Right atrium auricular region (tissue), 2 donors: ENCODE measurements around the gene GOLGA8O. TPM values are rescaled to one million over a fixed set of nuclear protein-coding genes. Genes with fewer than 3 reads are reported as not detected.
A peak's percentile ranks its signal among the peaks of the same experiment; 100 is the strongest.
"Not testable (repeated sequence)": the region's sequence is repeated elsewhere in the genome, so short reads cannot be mapped to it uniquely, and the experiment has no call there.

Source experiments
- DNase-seq: peaks from one replicate; pipeline ENCODE4 v3.0.0-alpha.2; 2019; ENCODE audit warnings: low spot score
- H3K27ac ChIP-seq, 2 donors: fragments of 200-600 bp; sonication (generic); 1 replicate in 1 of 2; 2 replicates in 1 of 2; pipeline ENCODE4 v1.5.1; 2016 to 2019
- H3K27me3 ChIP-seq, 2 donors: fragments of 200-600 bp; sonication (generic); one replicate each; pipeline versions ENCODE4 v1.5.1 to v1.6.0; 2017 to 2019
- H3K36me3 ChIP-seq: fragments of 200-600 bp; sonication (generic); one replicate; pipeline ENCODE4 v1.5.1; 2016
- H3K4me1 ChIP-seq, 2 donors: fragments of 200-600 bp; sonication (generic); one replicate each; pipeline versions ENCODE4 v1.5.1 to v1.6.0; 2017 to 2019
- H3K4me3 ChIP-seq, 2 donors: fragments of 200-600 bp; sonication (generic); 1 replicate in 1 of 2; 2 replicates in 1 of 2; pipeline ENCODE4 v1.5.1; 2017 to 2019; ENCODE audit warnings: mild to moderate bottlenecking in 1 of 2, moderate library complexity in 1 of 2
- H3K9me3 ChIP-seq, 2 donors: fragments of 200-600 bp; sonication (generic); one replicate each; pipeline ENCODE4 v1.5.1; 2019
- CTCF ChIP-seq, 2 donors: fragments of 200-600 bp; sonication (generic); IDR thresholded peaks; one replicate each; pipeline ENCODE4 v1.5.1; 2019; ENCODE audit warnings: antibody characterized with exemption in 2 of 2
- total RNA-seq, 2 donors: library from RNA; depleted of rRNA; stranded (reverse); fragments of >200 nt; gene quantifications; one replicate each; pipeline ENCODE4 v1.1.0, GENCODE V29; 2016

Gene GOLGA8O
- total RNA-seq, 2 donors from 2014 or later, result not detected

DNA sequence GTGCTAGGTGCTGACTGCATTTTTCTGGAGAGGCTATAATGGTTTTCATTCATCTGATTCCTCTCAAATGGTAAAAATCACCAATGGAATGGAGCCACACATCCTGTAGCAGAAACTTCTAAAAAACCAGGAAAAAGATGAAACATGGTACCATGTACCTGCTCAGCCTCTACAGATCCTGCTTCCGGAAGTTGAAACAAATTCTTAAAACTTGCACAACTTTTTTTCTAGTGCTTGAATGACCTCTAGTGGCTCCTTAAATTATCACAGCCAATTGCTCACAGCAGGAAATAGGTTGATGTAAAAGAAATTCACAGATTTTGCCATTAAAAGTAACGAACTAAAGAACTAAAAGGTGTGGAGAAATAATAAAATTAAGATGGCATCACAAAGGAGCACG, 47.5 kb downstream of the GOLGA8O start:
- peak in 1 of 2 donors; percentile 43 for TF ChIP-seq CTCF (IDR thresholded peaks at IDR 0.05)
- not testable (repeated sequence) for H3K36me3 ChIP-seq, H3K27ac ChIP-seq, H3K4me1 ChIP-seq, H3K27me3 ChIP-seq, H3K4me3 ChIP-seq, DNase-seq, H3K9me3 ChIP-seq

- DNase-seq, H3K36me3 ChIP-seq, H3K27ac ChIP-seq, H3K27me3 ChIP-seq, H3K4me3 ChIP-seq, H3K9me3 ChIP-seq, H3K4me1 ChIP-seq: not testable (repeated sequence)
These were observed 52.2 kb downstream of the GOLGA8O start, which contains the start of gene GOLGA8K for GRCh38 chr15:32403192-32403591. GOLGA8K (minus strand) TSS chr15:32403292; CDS start chr15:32403194, 98 bp downstream.

- not testable (repeated sequence) for H3K9me3 ChIP-seq, H3K4me3 ChIP-seq, H3K4me1 ChIP-seq, DNase-seq, H3K27ac ChIP-seq, H3K36me3 ChIP-seq, H3K27me3 ChIP-seq
These were observed 58.9 kb downstream of the GOLGA8O start for GRCh38 chr15:32396522-32396921.

Other genes starting within 250 kb of the GOLGA8O start
- gene GOLGA8K, start 52.3 kb downstream of the GOLGA8O start, total RNA-seq, result not detected
- gene GOLGA8N, start 137.8 kb upstream of the GOLGA8O start, total RNA-seq, result 1 to 10 TPM; 3.3 to 6.0 TPM
- 1 to 10 TPM; 1.0 to 2.3 TPM for gene ARHGAP11A, start 159.9 kb upstream of the GOLGA8O start, total RNA-seq
- under 1 TPM in 1 of 2 donors, not detected in 1; 0.90 TPM for gene SCG5, start 186.1 kb upstream of the GOLGA8O start, total RNA-seq